HG02870 (cell line): Measurements from ENCODE around the gene ENOX2.

Source experiments
- ATAC-seq: cut with Tn5 transposase; IDR thresholded peaks from one replicate; pipeline ENCODE4 v1.9.1; 2021; ENCODE audit warnings: mild to moderate bottlenecking, moderate library complexity; ENCODE audit not compliant: unreplicated experiment

ENOX2 gene

DNA sequence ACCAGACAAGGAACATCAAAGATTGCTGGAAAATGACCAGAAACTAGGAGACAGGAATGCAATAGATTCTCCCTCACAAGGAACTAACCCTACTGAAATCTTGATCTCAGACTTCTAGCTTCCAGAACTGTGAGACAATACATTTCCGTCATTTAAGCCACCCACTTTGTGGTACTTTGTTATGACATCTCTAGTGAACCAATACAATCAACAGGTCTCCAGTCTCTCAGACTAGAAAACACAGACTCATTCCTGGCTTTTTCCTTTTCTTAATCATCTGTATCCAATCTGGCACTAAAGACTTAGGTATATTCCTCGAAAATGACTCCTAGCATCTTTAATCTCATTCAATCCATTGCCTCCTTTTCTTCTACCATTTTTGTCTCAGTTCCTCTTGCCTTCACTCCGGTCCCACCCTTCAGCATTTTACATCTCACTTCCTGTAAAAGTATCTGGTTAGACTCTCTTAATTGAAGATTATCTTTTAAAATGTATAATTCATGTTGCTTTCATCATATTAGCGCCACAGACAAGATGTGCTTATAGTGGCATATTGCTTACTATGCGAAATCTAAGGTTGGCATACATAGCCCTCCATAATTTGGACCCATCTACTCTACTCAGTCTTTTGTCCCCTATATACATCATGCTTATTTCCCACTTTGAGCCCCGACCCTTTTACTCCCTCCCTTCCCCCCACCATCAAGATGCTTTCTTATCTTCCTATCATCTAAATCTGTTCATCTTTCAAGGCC, 250.0 kb downstream of the ENOX2 start:
- no peak for ATAC-seq

DNA sequence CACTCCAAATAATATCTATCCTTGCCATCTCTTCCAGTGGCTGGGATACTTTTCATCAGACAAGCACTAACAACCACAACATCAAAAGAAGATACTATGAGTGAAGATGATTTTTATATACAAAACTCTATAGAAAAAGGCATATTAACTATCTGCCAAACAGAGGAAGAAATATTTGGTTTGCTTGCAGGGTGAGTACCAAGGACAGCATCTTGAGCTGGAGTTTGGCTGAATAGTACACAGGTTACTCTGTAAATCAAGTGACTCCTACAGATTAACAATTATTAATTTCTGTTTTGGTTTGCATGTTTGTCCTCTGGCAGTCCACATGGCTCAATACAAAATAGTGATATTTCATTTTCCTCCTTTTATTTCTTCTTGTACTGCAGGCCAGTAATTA, 253.3 kb downstream of the ENOX2 start:
- no peak for ATAC-seq

GRCh38 chrX:130647468-130647867, 255.5 kb downstream of the ENOX2 start:
- ATAC-seq: no peak

DNA sequence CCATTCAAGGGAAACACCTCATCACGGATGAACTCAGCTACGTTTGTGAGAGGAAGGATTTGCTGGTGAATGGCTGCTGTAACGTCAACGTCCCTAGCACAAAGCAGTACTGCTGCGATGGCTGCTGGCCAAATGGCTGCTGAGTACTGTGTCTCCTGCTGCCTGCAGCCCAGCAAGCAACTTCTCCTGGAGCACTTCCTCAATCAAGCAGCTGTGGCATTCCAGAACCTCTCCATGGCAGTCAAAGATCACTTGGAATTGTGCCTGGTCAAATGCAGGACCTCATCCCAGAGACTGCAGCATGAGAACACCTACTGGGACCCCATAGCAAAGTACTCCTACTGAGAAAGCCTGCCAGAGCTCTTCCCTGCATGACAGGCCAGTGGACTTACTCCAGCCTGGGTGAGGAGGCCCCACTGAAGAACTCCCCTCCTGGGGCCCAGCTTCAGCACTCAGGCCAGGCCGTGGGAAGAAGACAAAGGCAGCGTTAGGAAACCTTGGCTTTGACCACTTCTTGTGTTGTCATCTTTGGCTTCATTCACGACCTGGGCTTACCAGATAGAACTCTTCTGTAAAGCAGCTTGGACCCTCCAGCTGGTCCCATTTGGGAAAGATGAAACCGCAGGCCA, 256.9 kb downstream of the ENOX2 start:
- no peak for ATAC-seq

DNA sequence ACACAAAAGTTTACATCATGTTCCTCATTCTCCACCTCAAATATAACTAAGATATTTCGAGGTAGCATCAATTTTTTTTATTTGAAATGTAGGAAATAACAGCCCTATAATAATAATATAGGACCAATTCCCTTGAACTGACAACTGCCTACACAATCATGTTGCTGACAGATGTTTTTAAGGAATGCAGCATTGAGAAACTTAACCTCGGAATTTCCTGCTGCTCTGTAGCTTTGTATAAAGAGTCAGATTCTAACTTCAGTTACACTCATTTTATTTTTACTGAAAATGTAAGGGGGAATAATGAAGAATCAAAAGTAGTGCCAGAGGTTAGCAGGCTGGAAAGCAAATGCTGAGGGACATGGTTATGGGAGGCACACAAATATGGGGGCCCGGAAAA, 265.4 kb downstream of the ENOX2 start:
- ATAC-seq: no peak

DNA sequence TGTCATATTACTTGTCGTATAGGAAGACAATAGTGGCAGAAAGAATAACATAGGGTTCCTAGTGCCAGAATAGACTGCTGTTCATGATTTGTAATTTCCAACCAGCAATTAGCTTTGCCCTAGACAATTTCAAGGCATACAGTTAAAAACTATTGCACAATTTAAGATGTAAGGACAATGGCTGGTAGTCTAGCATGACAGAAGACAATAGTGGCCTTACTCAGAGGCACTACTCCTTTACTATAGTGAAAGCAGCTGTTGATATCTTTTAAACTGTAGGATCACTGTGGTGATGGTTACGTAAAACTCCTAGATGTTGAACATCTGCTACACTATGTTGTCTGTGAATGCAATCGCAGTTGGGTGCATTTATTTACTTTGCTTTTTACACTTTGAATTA, 266.7 kb downstream of the ENOX2 start:
- no peak for ATAC-seq

DNA sequence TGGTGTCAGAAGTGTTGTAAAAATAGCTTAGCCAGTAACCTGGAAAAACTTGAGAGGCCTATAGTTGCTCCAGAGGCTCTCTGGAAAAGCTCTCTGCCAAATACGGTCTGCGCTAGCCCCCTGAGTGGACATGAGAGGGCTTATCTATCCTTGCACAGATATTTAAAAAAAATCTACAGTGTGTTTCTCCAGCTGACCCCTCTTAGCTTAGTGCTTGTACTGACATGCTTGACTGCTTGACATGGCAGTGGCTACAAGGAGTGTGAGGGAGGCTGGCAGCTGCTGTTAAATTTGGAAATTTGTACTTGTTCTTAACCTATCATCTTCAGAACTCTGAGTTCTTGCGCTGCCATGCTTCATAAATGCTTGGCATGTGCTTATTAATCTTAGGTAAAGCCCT, 272.0 kb downstream of the ENOX2 start:
- ATAC-seq: no peak

DNA sequence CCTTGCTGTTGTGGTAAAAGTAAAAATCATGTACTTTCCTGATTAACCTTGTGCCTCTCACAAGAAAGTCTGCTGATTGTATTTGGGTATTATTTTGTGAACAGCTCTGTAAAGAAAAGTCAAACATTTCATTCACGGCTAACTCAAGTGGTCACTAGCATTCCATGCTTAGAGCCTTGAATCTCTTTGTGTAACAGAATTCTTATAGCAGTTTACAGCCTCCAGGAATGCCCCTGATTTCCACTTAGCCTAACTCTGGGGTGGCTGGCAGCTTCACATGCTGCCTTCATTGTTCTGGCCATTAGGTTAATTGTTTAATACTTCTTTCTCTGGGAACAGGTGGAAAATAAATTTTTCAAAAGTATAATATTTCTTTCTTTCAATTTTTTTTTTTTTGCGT, 274.5 kb downstream of the ENOX2 start:
- no peak for ATAC-seq

GRCh38 chrX:130626521-130626920, 276.5 kb downstream of the ENOX2 start:
- no peak for ATAC-seq

DNA sequence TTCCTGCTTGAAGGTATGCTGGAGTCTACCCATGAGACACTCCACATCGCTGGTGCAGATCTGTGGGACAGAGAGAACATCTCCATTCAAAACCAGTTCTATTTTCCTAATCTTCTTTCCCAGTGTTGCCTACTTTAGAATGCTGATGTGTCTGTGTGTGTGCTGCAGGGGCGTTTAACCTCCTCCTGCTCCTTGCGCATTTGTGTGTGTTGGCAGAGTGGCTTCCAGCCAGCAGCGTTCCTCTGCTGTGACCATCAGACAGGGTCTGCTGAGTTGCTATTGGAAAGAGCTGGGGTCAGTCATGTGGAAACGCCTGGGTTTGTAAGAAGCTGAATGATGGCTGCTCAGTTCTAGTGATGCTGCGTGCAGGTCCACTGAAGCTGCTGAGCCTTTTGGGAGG, 277.6 kb downstream of the ENOX2 start:
- no peak for ATAC-seq

- no peak for ATAC-seq
These were observed 279.5 kb downstream of the ENOX2 start for GRCh38 chrX:130623518-130623917.

GRCh38 chrX:130615941-130616340, 287.1 kb downstream of the ENOX2 start:
- no peak for ATAC-seq

DNA sequence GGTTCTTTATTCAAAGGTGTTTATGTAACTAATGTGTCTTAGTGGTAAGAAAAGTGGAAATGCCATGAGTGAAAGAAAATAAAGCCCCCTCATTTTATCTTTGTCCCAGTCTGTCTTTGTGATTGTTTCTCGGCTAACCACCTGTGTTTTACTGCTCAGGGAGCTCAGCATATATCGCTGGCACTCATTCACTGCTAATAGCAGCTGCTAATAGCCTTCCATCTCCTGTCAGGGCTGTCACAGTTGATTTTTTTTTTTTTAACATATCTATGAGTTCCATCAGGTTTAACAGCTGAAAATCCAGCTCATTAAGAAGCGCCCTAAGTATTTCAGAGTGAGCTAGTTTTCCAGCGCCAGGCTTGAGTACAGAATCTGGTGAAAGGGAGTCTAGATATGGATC, 295.6 kb downstream of the ENOX2 start:
- no peak for ATAC-seq

- no peak for ATAC-seq
These were observed 296.6 kb downstream of the ENOX2 start for GRCh38 chrX:130606425-130606824.

- no peak for ATAC-seq
These were observed 298.1 kb downstream of the ENOX2 start for GRCh38 chrX:130604882-130605281.

GRCh38 chrX:130594453-130594916, 308.5 kb downstream of the ENOX2 start:
- no peak for ATAC-seq

GRCh38 chrX:130593911-130594310, 309.1 kb downstream of the ENOX2 start:
- no peak for ATAC-seq

DNA sequence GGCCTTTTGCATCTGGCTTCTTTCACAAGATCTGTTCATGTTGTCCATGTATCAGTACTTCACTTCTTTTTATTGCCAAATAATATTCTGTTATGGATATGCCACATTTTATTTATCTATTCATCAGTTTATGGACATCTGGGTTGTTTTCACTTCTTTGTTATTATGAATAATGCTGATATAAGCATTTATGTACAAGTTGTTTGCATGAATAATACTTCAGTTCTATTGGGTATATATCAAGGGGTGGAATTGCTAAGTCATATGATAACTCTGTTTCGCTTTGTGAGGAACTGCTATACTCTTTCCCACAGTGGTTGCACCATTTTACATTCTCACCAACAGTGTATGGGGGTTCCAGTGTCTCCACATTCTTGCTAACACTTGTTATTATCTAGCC, 310.8 kb downstream of the ENOX2 start:
- ATAC-seq: no peak

DNA sequence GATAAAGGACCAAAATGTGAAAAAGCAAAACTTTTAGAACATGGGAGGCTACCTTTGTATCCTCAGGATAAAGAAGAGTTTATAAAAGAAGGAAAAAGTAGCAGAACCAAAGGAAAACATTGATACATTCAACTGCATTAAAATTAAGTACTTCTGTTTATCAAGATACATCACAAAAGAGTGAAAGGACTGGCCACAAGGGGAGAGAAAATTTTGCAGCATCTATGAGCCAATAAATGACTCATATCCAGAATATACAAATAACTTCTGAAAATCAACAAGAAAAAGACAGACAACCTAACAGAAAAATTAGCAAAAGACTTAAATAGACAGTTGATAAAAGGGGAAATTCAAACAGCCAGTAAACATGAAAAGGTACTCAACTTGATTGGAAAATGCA, 324.1 kb downstream of the ENOX2 start:
- no peak for ATAC-seq

- ATAC-seq: no peak
These were observed 325.6 kb downstream of the ENOX2 start for GRCh38 chrX:130577431-130577830.

GRCh38 chrX:130575831-130576389, 327.1 kb downstream of the ENOX2 start:
- peak; percentile 91 for ATAC-seq
